HG02852 (cell line): ENCODE results near the gene CCR8.
"Not testable (repeated sequence)": the region's sequence is repeated elsewhere in the genome, so short reads cannot be mapped to it uniquely, and the experiment has no call there.

Experiments used
- ATAC-seq: cut with Tn5 transposase; IDR thresholded peaks from one replicate; pipeline ENCODE4 v1.9.1; 2021; ENCODE audit warnings: mild to moderate bottlenecking, moderate library complexity; ENCODE audit not compliant: unreplicated experiment

The CCR8 gene

GRCh38 chr3:39313289-39313688 is 16.2 kb upstream of the CCR8 start:
- no peak for ATAC-seq

GRCh38 chr3:39315420-39315819 is 14.1 kb upstream of the CCR8 start:
- ATAC-seq = no peak

DNA sequence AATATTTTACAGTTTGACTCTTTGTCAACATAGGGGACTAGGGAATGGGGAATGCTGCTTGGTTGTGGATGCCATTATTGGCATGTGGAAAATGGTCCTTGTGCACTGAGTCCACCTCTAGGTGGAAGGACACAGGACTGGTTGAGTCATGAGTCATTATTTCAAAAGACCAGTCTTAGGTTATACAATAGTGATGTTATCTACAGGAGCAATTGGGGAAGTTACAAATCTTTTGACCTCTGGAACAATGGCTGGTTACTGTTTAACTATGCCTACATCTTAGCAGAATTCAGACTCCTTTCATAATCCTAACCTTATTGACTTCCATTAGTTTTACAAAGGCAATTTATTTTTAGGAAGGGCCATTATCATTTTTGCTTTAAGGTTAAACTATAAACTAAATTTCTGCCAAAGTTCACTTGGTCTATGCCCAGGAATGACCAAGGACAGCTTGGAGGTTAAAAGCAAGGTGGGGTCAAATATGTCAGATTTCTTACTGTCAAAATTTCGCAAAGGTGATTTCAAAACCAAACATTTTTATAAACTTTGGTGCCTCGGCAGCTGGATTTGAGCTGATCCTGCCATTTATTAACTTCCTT is 11.8 kb upstream of the CCR8 start:
- no peak for ATAC-seq

- ATAC-seq = no peak
Measured at GRCh38 chr3:39318301-39318700, 11.2 kb upstream of the CCR8 start.

- no peak for ATAC-seq
Measured at GRCh38 chr3:39319249-39319648, 10.3 kb upstream of the CCR8 start.

DNA sequence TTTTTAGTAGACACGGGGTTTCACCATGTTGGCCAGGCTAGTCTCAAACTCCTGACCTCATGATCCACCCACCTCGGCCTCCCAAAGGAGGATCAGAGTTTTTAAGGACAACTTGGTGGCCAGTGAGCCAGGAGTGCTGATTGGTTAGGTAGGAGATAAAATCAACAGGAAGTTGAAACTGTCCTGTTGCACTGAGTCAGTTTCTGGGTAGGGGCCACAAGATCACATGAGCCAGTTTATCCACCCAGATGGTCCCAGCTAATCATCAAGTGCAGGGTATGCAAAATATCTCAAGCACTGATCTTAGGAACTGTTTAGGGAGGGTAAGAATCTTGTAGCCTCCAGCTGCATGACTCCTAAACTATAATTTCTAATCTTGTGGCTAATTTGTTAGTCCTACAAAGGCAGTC is 7.9 kb upstream of the CCR8 start:
- ATAC-seq = not testable (repeated sequence)

- not testable (repeated sequence) for ATAC-seq
Measured at GRCh38 chr3:39322209-39322715, 7.2 kb upstream of the CCR8 start.

DNA sequence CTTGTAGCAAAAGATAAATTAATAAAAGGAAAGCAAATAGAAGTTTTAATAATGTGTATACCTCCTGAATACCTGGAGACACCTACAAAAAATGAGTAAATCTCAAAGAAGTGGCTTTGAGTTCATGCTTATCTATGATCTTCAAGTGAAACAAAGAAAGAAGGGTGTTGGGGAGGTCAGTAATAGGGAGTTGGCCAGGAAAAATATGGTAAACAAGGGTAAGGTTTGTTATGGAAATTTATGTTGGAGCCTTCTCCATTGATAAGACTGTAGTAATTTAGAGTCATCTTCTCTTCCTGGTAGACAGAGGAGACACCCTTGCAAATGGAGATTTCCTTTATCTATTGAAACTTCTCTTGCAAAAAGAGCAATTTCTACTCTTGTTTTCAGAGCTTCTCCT is 6.6 kb upstream of the CCR8 start:
- no peak for ATAC-seq

GRCh38 chr3:39323494-39323893 is 6.0 kb upstream of the CCR8 start:
- ATAC-seq = no peak

DNA sequence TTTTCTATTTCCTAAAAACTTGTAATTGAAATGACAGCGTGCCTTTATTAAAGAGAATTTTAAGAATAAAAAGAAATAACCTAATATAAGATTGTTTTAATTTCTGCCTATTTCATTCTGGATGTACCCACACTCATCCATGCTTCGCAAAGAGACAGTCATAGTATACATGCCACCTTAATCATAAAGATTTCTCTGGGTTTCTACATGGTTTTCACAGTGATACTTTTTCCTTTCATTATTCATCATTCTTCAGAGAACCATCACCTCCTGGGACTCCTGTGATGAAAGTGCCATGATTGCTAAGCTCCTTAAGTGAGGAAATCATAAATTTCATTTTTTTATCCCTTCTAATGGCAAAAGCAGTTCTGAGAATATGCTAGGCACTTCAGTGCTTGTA is 4.3 kb upstream of the CCR8 start:
- no peak for ATAC-seq

DNA sequence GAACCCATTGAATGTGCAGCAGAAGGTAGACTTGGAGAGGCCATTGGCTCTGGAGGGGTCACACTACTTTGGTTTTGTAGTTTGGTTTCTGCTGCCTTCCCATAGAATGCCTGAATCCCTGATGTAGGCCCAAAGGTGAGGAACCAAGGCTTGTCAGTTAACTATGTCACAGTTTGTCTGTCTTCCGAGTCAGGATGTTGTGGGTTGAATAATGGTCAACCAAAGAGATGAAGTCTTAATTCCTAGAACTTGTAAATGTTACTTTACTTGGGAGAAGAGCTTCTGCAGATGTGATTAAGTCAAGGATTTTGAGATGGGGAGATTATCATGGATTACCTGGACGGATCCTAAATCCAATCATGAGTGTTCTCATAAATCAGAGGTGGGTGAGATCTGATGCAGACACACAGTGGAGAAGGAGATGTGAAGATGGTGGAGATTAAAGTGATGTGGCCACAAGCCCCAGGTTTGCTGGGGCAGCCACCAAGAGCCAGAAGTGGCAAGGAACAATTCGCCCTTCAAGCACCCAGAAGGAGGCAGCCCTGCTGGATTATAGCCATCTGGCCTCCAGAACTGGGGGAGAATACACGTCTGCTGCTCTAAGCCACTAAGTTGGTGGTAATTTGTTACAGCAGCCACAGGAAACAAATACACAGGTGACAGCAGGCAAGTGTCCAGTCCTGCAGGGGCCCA is 2.3 kb upstream of the CCR8 start:
- ATAC-seq = peak; percentile 4

GRCh38 chr3:39327746-39328349 is 1.7 kb upstream of the CCR8 start:
- ATAC-seq = peak; percentile 84

DNA sequence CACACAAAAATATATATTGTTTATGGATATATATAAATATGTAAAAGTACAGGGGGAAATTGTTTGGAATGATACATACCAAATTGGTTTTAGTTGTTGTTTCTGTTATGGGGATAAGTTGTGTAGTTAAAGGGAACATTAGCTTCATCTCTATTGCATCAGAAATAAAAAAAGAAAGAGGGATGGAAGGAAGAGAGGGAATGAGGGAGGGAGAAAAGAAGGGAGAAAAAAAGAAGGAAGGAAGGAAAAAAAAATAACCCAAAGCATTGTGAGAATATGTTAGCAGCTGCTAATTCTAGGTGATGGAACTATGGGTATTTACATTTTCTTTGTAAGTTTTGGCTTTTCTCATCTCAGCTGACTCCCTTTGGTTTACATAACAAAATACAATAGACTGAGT is 1.3 kb downstream of the CCR8 start:
- no peak for ATAC-seq

DNA sequence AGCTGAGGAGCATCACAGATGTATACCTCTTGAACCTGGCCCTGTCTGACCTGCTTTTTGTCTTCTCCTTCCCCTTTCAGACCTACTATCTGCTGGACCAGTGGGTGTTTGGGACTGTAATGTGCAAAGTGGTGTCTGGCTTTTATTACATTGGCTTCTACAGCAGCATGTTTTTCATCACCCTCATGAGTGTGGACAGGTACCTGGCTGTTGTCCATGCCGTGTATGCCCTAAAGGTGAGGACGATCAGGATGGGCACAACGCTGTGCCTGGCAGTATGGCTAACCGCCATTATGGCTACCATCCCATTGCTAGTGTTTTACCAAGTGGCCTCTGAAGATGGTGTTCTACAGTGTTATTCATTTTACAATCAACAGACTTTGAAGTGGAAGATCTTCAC is 3.0 kb downstream of the CCR8 start:
- no peak for ATAC-seq

DNA sequence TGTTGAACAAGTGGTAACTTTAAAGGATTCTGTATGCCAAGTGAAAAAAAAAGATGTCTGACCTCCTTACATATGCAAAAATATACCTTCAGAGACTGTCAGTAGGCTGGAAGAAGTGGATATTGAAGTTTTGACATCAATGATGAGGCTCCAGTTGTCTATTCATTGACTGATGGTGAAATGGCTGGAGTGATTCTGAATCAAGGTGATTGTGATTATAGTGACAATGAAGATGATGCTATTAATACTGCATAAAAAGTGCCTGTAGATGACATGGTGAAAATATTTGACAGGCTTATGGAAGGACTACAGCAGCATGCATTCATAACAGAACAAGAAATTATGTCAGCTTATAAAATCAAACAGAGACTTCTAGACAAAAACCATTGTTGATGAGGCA is 4.1 kb downstream of the CCR8 start:
- ATAC-seq = no peak

DNA sequence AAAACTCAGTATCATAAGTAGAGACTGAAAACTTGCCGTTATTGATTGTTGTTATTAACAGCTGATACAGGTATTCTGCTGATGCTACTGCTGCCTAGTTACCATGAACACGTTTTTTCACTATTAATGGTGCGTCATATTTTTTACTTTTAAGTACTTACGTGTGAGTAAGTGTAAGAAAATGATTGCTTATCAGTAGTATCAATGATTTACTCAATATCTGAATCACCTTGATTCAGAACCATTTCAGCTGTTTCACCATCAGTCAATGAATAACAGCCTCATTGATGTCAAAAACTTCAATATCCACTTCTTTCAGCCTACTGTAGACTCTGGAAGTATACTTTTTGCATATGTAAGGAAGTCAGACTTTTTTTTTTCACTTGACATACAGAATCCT is 4.7 kb downstream of the CCR8 start:
- no peak for ATAC-seq

GRCh38 chr3:39338201-39338600 is 8.7 kb downstream of the CCR8 start:
- no peak for ATAC-seq

DNA sequence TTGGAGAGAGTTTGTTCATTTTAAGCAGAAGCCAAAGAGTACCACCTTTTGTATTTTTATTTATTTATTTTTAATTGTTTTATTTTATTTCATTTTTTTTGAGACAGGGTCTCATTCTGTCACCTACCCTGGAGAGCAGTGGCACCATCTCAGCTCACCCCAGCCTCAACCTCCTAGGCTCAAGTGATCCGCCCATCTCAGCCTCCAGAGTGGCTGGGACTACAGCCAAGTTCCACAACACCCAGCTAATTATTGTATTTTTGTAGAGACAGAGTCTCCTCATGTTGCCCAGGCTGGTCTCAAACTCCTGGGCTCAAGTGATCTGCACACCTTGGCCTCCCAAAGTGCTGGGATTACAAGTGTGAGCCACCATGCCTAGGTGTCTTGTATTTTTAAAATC is 9.6 kb downstream of the CCR8 start:
- no peak for ATAC-seq

DNA sequence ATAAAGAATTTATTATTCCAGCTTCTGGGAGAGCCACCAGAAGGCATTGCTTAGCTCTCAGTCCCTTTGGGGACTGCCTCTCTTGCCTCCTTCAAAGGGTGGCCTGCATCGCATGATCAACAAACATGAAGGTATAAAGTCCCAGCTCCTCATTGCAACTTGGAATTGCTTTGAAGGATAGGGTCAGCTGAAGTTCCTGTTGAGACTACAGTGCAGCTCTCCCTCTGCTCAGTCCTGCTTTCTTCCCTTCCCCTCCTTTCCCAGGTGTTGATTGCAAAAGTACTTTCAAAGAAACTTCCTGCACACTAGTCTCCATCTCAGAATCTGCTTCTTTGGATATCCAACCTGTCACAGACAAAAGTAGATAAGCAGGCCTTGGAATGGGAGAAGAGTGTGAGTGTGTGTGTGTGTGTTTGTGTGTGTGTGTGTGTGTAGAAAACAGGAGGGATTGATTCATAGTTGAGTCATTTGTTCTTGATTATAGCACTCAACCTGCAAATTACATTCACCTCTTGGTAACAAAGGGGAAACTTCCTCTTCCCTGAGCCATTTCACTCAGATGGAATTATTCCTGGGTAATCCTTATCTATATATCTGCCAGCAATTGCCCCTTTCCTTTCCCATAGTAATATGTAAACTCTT is 13.7 kb downstream of the CCR8 start:
- ATAC-seq = no peak

DNA sequence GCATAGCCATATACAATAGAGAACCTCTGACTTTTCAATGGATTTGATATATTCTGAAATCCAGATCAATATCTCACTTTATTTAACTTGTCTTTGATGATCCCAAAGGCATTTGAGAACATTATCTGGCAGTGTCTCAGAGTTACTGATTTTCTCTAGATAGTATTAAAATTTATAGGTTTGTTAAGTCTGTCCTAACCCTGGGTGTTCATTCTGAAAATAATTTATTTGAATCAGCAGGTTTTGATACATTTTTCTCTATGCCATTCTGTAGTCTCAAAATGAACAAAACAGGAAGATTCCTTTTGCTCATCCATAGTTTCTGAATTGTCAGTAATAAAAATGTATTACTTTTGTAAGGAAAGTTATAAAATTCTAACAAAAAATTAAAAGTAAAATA is 14.3 kb downstream of the CCR8 start:
- no peak for ATAC-seq

- no peak for ATAC-seq
Measured at GRCh38 chr3:39344746-39345344, 15.3 kb downstream of the CCR8 start.
